HepG2 (cell line): ENCODE measurements around the gene CPAMD8.

ENCODE experiments used
- BRCA1 ChIP-seq: sonication (generic); formaldehyde crosslinking; IDR thresholded peaks from 2 replicates; pipeline ENCODE4 v1.4.0; 2020; ENCODE audit warnings: missing genetic modification reagents
- GABPA ChIP-seq, 2 experiments: IDR thresholded peaks; 2 replicates each; pipeline ENCODE4 v1.6.1; 2011 to 2016; ENCODE audit warnings: low read depth in 2 of 2, low read length in 1 of 2, missing biosample characterization in 1 of 2, missing genetic modification characterization in 1 of 2
- KDM1A ChIP-seq: IDR thresholded peaks from 2 replicates; pipeline ENCODE4 v1.6.1; 2016; ENCODE audit warnings: missing compliant biosample characterization
- ZNF451 ChIP-seq: sonication (generic); formaldehyde crosslinking; IDR thresholded peaks from 2 replicates; pipeline ENCODE4 v1.5.0; 2020; ENCODE audit warnings: mild to moderate bottlenecking, missing genetic modification reagents
- ZNF549 ChIP-seq: sonication (generic); formaldehyde crosslinking; IDR thresholded peaks from 2 replicates; pipeline ENCODE4 v1.5.0; 2020; ENCODE audit warnings: missing genetic modification reagents
- TF ChIP-seq, protein P1 (sequence below), 2 experiments: sonication (generic) in 1 of 2; formaldehyde crosslinking in 1 of 2; IDR thresholded peaks; 2 replicates each; pipeline versions ENCODE4 v1.5.1 to v1.6.1; 2011 to 2020; ENCODE audit warnings: borderline replicate concordance in 1 of 2, low read depth in 1 of 2, low read length in 1 of 2, mild to moderate bottlenecking in 1 of 2, missing genetic modification reagents in 1 of 2, moderate library complexity in 1 of 2

DNA sequence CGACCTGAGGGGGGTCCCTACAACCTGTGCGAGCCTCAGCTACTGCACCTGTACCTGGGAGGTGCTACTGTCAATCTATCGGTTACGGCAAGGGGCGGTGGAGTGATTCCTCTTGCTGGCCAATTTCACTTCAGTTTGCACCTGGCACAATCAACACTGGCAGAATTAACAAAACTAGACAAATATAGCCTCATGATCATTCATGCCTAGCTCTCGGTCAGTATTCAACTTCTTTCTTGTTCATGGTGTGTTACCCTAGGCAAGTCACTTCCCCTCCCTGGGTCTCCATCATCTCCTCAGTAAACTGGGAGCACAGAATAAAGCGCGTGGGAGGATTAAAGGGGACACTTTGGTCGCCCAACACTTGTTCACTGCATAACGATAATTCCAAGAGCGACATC is 48.0 kb upstream of the CPAMD8 start:
- TF ChIP-seq ZNF549 (CRISPR knock-in tag) = no peak
- no peak for TF ChIP-seq KDM1A (CRISPR knock-in tag)
- TF ChIP-seq BRCA1 = no peak
- TF ChIP-seq ZNF451 (CRISPR knock-in tag) = no peak
- TF ChIP-seq, protein P1, sequence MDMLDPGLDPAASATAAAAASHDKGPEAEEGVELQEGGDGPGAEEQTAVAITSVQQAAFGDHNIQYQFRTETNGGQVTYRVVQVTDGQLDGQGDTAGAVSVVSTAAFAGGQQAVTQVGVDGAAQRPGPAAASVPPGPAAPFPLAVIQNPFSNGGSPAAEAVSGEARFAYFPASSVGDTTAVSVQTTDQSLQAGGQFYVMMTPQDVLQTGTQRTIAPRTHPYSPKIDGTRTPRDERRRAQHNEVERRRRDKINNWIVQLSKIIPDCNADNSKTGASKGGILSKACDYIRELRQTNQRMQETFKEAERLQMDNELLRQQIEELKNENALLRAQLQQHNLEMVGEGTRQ (IDR thresholded peaks at IDR 0.05; ENCODE audit: low read depth, low read length) = no peak
- TF ChIP-seq, protein P1 (CRISPR knock-in tag; IDR thresholded peaks at IDR 0.05; ENCODE audit: borderline replicate concordance) = no peak
- no peak for TF ChIP-seq GABPA (IDR thresholded peaks at IDR 0.05; ENCODE audit: low read depth, low read length)
- no peak for TF ChIP-seq GABPA (CRISPR knock-in tag; IDR thresholded peaks at IDR 0.05; ENCODE audit: low read depth)
